ENCODE data around the gene WWOX. TPM values are rescaled to one million over a fixed set of nuclear protein-coding genes. Genes with fewer than 3 reads are reported as not detected.

Gene WWOX
- total RNA-seq, 1 experiment from 2014 or later, result 15.6 TPM

GRCh38 chr16:79124016-79124756, 1024.7 kb downstream of the WWOX start:
- Histone ChIP-seq H3K56ac (ENCODE audit: insufficient read length, low read depth, low read length) (no peak overlapping the region), H3K9me3 (ENCODE audit: control insufficient read depth, low read depth, low read length) (no peaks in the 10 kb centered on the region), H3K14ac (ENCODE audit: insufficient read depth, low read length) (no peak overlapping the region), H2AK5ac (ENCODE audit: insufficient read length, low read length) (no peak overlapping the region), H3K9ac (ENCODE audit: extremely low read depth, insufficient read length, low read length) (no peak overlapping the region), H3K4me2 (ENCODE audit: insufficient read depth, insufficient read length, low read length) (no peak overlapping the region), H4K5ac (ENCODE audit: insufficient read length, low read depth, low read length) (no peak overlapping the region), H3K23me2 (ENCODE audit: insufficient read length, low read depth, low read length, poor library complexity, severe bottlenecking) (no peaks in the 10 kb centered on the region), H3K79me2 (ENCODE audit: insufficient read depth, low read length) (no peaks in the 10 kb centered on the region), H2BK12ac (ENCODE audit: insufficient read length, low read depth, low read length) (no peak overlapping the region), H3K27me3 (ENCODE audit: insufficient read depth, low read length) (no peaks in the 10 kb centered on the region), H3K27ac (ENCODE audit: insufficient read length, low read depth, low read length) (no peak overlapping the region), H3K79me1 (ENCODE audit: insufficient read depth, low read depth, low read length, poor library complexity, severe bottlenecking) (no peaks in the 10 kb centered on the region), H2BK5ac (ENCODE audit: insufficient read length, low read length) (no peak overlapping the region), H3K18ac (ENCODE audit: insufficient read length, low read depth, low read length) (no peak overlapping the region), H2BK20ac (ENCODE audit: low read depth, low read length, poor library complexity, severe bottlenecking) (no peak overlapping the region), H3K4ac (ENCODE audit: low read depth, low read length) (no peak overlapping the region), H3T11ph (ENCODE audit: low read length) (no peak overlapping the region), H4K20me1 (ENCODE audit: control insufficient read depth, insufficient read depth, insufficient read length) (no peaks in the 10 kb centered on the region), H4K8ac (replicated peaks; ENCODE audit: insufficient read length, low read depth, low read length) (no peak overlapping the region), H2BK120ac (ENCODE audit: low read depth, low read length, poor library complexity, severe bottlenecking) (no peak overlapping the region), H3K4me1 (ENCODE audit: insufficient read depth, low read length) (no peaks in the 10 kb centered on the region), H3K23ac (ENCODE audit: insufficient read length, low read depth, low read length) (no peak overlapping the region), H4K91ac (ENCODE audit: insufficient read length, low read depth, low read length) (no peak overlapping the region), H2AFZ (ENCODE audit: low read length) (no peak overlapping the region), H2BK15ac (ENCODE audit: low read depth, low read length) (no peak overlapping the region)
- peaks cover 5 to 10% of the 10 kb centered on the region in 2 experiments; a peak in 3 of 4 replicates for H3K4me1 Mint-ChIP-seq
- H3K27me3 Mint-ChIP-seq (ENCODE audit: low read depth), result peaks cover 1% of the 10 kb centered on the region
- no peak overlapping the region for H3K27ac Mint-ChIP-seq
- no peaks in the 10 kb centered on the region; a peak in 1 of 7 replicates for H3K36me3 Mint-ChIP-seq (ENCODE audit: insufficient read depth in 1 of 3, low read depth in 3 of 3)
- WGBS (ENCODE audit: extremely low coverage, insufficient read length, low lambda C conversion rate), result no CpG with 5 or more reads among the region's 18 CpGs
- TF ChIP-seq CTCF (conservative IDR thresholded peaks at IDR 0.05), result no peak
- H3K4me3 Mint-ChIP-seq, result no peak overlapping the region
- no peak for DNase-seq
- no peaks in the 10 kb centered on the region; a peak in 1 of 5 replicates for H3K9me3 Mint-ChIP-seq
